DMS 273 treated with DMSO at 0.1 percent for 48 hours (cell line): ENCODE measurements around the gene DISP3.

Source experiments
- DNase-seq: peaks from one replicate; lab custom pipeline; 2025; lab: John Stamatoyannopoulos, UW

The DISP3 gene

GRCh38 chr1:11514366-11514765 lies 35.4 kb downstream of the DISP3 start:
- no peak for DNase-seq

DNA sequence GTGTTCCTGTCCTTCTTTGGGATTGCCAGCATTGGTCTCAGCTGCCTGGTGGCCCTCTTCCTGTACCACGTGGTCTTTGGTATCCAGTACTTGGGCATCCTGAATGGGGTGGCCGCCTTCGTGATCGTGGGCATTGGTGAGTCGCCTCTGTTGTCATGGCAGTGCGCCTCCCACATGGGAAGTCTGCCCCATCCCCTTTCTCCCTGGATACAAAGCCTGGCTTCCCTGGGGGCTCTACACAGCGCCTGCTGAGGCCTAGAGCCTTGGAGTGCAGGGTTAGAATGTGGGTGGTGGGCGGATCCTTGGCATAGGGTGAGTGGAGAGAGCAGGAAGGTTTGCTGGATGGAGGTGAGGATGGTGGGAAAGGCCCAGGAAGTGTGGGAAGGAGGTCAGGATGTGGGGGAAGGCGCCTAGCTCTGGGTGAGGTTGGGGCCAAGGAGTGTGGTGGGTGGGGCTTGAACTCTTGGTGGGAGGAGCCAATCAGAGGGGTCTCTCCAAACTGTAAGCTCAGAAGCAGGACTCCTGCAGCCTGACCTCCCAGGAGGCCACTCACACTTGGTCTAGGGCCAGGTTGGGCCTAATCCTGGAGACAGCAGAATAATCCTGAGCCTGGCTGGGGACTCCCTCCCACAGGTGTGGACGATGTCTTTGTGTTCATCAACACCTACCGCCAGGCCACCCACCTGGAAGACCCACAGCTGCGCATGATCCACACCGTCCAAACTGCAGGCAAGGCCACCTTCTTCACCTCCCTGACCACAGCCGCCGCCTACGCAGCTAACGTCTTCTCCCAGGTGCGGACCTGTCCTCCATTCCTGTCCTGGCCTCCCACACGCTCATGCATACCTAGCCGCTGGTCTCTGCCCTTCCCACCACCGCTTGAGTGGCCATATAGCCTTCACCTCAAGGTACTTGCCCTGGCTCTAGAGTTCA lies 36.7 kb downstream of the DISP3 start:
- no peak for DNase-seq

GRCh38 chr1:11516961-11517635 lies 38.1 kb downstream of the DISP3 start:
- no peak for DNase-seq

DNA sequence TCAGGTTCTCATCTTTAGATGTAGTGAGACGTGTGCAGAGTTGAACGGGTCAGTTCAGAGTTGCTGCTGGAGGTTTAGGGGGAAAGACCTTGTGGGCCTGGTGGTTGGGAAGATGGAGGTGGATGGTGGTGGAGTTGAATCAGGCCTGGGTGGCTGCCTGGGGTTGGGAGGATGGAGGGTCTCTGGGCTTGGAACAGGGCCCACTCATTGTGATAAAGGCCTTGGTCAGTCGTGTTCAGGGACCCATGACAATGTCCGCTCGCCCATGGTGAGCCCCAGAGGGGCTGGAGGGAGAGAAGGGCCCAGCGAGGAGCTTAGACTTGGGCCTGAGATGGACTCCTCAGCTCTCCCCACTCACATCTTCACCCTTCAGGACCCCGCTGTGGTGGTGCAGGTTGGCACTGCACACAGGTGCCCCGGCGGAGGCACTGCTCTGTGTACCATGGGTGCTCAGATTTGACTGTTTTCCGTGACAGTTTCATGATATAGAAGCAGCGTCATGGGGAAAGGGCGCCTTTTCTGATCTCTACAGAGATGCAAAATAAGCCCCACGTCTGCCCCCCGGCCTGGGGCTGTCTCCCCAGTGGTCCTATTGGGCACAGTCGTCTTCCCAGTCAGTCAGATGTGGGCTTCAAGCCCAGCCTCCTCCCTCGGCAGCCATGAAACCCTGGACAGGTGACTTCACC lies 39.2 kb downstream of the DISP3 start:
- DNase-seq = no peak

- no peak for DNase-seq
Measured at GRCh38 chr1:11518791-11519628, 40.1 kb downstream of the DISP3 start.

GRCh38 chr1:11519629-11520031 lies 40.7 kb downstream of the DISP3 start:
- no peak for DNase-seq

GRCh38 chr1:11520531-11521233 lies 41.7 kb downstream of the DISP3 start:
- DNase-seq = no peak

GRCh38 chr1:11521582-11522399 lies 42.8 kb downstream of the DISP3 start:
- DNase-seq = no peak

GRCh38 chr1:11522400-11523235 lies 43.7 kb downstream of the DISP3 start:
- no peak for DNase-seq

- DNase-seq = no peak
Measured at GRCh38 chr1:11523261-11523660, 44.3 kb downstream of the DISP3 start.

- DNase-seq = no peak
Measured at GRCh38 chr1:11523746-11524464, 45.0 kb downstream of the DISP3 start.

- DNase-seq = no peak
Measured at GRCh38 chr1:11524465-11525150, 45.7 kb downstream of the DISP3 start.

DNA sequence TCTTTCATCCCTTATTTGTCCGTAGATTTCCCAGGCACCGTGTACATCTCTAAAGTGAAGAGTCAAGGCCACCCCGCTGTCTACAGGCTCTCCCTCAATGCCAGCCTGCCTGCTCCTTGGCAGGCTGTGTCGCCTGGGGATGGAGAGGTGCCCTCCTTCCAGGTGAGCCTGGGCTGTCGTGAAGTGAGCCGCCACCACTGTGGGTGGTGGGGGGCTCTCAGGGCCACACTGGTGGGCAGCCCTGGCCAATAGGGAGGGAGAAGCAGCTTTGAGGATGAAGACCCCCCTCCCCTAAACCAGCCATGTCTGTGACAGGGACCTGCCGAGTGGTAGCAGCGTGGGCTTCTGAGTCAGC lies 46.2 kb downstream of the DISP3 start:
- no peak for DNase-seq

DNA sequence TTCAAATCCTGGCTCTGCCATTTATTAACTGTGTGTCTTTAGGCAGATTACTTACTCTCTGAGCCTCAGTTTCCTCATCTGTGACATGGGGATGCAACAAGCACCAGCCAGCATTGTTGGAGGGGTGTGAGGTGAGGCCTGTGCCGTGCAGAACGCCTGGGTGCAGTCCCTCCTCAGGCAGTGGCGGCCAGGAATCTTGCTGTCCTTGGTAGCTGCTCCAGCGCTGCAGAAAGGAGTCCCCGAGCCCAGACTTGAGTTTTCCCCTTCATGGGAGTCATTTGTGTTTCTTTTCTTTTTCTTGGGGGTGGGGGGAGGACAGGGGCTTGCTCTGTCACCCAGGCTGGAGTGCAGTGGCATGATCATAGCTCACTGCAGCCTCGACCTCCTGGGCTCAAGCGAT lies 46.6 kb downstream of the DISP3 start:
- DNase-seq = no peak

DNA sequence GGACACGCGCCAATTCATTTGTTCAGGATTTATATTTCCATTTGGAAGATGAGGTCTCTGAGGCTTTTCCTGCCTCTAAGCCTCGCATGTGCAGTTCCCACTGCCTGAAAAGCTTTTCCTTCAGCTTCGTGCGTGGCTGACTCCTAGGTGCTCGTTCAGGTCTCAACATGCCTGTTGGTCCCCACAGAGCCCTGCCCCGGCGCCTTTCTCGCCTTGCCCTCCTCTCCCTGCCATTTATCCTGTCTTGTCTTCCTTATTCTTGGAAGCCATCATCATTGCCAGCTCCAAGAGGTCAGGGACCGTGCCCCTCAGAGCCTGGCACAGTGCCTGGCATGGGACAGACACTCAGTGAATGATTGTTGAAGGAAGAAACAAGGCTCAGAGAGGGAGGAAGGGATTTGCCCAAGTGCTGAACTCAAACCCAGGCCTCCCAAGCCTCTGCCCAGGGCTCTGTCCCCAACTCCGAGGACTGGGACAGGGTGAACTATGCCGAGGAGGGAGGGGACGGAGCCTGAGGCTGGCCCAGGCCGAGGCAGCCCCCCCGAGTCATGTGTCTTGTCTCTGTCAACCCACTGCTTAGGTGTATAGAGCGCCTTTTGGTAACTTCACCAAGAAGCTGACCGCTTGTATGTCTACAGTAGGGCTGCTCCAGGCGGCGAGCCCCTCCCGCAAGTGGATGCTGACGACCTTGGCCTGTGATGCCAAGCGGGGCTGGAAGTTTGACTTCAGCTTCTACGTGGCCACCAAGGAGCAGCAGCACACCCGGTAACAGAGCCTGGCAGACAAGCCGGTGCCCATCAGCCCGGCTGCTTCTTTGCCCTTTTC lies 47.3 kb downstream of the DISP3 start:
- DNase-seq = no peak

GRCh38 chr1:11527541-11528452 lies 48.8 kb downstream of the DISP3 start:
- no peak for DNase-seq
